Effector memory CD8-positive, alpha-beta T cell (primary cell): ENCODE results near the gene FEZ2.

Experiments
- ATAC-seq: fragments of 150-1000 bp; cut with Tn5 transposase; replicated peaks from 2 replicates; pipeline ENCODE4 v1.10.0; 2021; ENCODE audit warnings: mild to moderate bottlenecking, moderate library complexity
- DNase-seq, 3 experiments: peaks; one replicate each; pipeline ENCODE4 v3.0.0; 2021
- H3K27ac Mint-ChIP-seq, 2 donors: one replicate each; pipeline ENCODE4 v1.8.0; 2022; ENCODE audit warnings: mild to moderate bottlenecking in 2 of 2, mixed read lengths in 2 of 2, moderate library complexity in 2 of 2
- H3K27me3 Mint-ChIP-seq, 2 donors: one replicate each; pipeline ENCODE4 v1.8.0; 2022; ENCODE audit warnings: mixed read lengths in 2 of 2
- H3K36me3 Mint-ChIP-seq: one replicate; pipeline ENCODE4 v1.8.0; 2022; ENCODE audit warnings: mild to moderate bottlenecking, moderate library complexity, mixed read lengths; ENCODE audit not compliant: insufficient read depth
- H3K4me1 Mint-ChIP-seq, 2 donors: one replicate each; pipeline ENCODE4 v1.8.0; 2022; ENCODE audit warnings: low read depth in 2 of 2, mixed read lengths in 2 of 2
- H3K4me3 Mint-ChIP-seq, 2 donors: one replicate each; pipeline ENCODE4 v1.8.0; 2022; ENCODE audit warnings: mild to moderate bottlenecking in 2 of 2, mixed read lengths in 2 of 2, moderate library complexity in 2 of 2
- H3K9me3 Mint-ChIP-seq, 2 donors: one replicate each; pipeline ENCODE4 v1.8.0; 2022; ENCODE audit warnings: mixed read lengths in 2 of 2
- total RNA-seq, 9 experiments: gene quantifications; one replicate each; lab custom pipeline; 2026; lab: John Stamatoyannopoulos, UW

The FEZ2 gene, protein sequence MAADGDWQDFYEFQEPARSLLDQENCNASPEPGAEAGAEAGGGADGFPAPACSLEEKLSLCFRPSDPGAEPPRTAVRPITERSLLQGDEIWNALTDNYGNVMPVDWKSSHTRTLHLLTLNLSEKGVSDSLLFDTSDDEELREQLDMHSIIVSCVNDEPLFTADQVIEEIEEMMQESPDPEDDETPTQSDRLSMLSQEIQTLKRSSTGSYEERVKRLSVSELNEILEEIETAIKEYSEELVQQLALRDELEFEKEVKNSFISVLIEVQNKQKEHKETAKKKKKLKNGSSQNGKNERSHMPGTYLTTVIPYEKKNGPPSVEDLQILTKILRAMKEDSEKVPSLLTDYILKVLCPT
- total RNA-seq = 13.4 to 36.4 (median 14.8) reads per million in 9 experiments

DNA sequence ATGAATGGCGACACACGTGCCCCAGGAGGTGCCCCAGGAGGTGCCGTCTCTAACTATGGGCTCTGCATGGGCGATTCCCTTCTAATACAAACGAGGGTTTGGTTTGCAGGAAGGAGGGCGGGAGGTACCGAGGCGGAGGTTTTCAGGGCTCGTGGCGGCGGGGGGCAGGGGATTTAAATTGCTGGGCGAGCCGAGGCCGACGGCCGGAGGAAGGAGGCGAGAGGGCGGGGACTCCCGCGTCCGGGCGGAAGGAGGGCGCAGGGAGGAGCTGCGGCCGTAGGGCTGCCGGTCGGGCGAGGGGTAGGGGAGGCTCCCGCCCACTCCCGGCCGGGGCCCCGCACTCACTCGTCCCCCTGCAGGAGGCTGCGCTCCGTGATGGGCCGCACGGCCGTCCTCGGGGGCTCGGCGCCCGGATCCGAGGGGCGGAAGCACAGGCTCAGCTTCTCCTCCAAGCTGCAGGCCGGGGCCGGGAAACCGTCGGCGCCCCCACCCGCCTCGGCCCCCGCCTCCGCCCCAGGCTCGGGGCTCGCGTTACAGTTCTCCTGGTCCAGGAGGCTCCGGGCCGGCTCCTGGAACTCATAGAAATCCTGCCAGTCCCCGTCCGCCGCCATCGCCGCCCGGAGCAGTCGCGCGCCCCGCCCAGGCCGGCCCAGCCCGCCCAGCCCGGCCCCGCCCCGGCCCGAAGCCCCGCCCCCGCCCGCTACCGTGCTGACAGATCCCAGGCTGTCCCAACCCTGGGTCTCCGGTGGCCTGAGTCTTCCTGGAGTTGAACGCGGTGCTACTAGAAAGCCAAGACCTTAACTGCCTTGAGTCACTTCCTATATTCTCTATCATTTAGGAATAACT lies at the start of gene FEZ2:
FEZ2 (minus strand) TSS at position 637 of the 846 bp plus-strand sequence; CDS start at position 611, 26 bp downstream.
- peak; percentile 41 to 51 (median 41) for DNase-seq
- peak; percentile 86 for ATAC-seq
- H3K27me3 Mint-ChIP-seq = no peaks in the 10 kb centered on the region
- H3K4me1 Mint-ChIP-seq = peaks cover 34% of the 10 kb centered on the region in 2 donors
- H3K27ac Mint-ChIP-seq = peak within 1 kb of the TSS; percentile 72 to 73
- no peaks in the 10 kb centered on the region for H3K9me3 Mint-ChIP-seq
- H3K4me3 Mint-ChIP-seq = peak within 1 kb of the TSS; percentile 90 to 96
- H3K36me3 Mint-ChIP-seq = no peaks in the 10 kb centered on the region

DNA sequence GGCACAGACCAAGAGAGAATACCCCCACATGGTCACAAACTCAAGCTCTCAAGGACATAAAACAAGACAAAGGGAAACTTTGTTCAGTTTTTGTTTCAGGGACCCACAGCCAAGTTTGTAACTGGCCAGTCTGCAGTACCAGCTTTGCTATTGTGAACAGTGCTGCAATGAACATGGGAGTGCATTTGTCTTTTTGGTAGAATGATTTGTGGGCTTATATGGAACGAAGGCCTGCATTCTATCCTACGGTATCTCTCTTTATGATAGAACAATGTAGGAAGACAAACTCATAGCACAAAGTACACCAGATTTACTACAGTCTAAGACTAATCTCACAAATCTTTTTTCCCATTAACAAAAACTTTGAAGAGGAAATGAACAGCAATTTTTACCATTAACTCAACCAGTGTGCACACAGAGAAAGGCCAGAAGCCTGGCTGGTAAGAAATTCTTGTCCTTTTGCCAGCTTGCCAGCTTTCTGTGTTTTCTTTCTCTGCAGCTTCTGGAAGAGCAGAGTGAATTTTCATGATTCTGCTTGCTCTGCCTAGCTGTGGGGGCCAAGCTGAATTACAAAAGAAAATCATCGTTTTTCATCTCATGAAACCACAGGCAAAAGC lies 37.1 kb upstream of the FEZ2 start:
- H3K36me3 Mint-ChIP-seq = no peaks in the 10 kb centered on the region
- no peaks in the 10 kb centered on the region for H3K4me1 Mint-ChIP-seq
- no peaks in the 10 kb centered on the region for H3K9me3 Mint-ChIP-seq
- no peak for DNase-seq
- no peak overlapping the region for H3K27ac Mint-ChIP-seq
- H3K4me3 Mint-ChIP-seq = no peak overlapping the region
- H3K27me3 Mint-ChIP-seq = peaks cover 38 to 40% of the 10 kb centered on the region in 2 donors
- no peak for ATAC-seq

DNA sequence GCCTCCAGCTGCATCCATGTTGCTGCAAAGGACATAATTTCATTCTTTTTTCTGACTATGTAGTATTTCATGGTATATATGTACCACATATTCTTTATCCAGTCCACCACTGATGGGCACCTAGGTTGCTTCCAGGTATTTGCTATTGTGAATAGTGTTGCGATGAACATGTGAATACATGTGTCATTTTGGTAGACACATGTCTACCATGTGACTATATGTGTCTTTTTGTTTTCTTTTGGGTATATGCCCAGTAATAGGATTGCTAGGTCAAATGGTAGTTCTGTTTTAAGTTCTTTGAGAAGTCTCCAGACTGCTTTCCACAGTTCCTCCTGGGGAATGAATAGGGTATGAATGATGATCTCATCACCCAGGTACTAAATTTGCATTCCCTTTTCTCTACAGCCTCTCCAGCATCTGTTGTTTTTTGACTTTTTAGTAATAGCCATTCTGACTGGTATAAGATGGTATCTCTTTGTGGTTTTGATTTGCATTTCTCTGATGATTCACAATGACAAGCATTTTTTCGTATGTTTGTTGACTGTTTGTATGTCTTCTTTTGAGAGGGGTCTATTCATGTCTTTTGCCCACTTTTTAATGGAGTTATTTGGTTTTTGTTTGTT lies 35.6 kb upstream of the FEZ2 start:
- Mint-ChIP-seq H3K36me3 (no peaks in the 10 kb centered on the region), H3K27ac (no peak overlapping the region), H3K27me3 (peaks cover 27 to 40% of the 10 kb centered on the region in 2 donors), H3K4me1 (no peaks in the 10 kb centered on the region), H3K9me3 (no peaks in the 10 kb centered on the region), H3K4me3 (no peak overlapping the region)
- DNase-seq (no peak), ATAC-seq (no peak)

DNA sequence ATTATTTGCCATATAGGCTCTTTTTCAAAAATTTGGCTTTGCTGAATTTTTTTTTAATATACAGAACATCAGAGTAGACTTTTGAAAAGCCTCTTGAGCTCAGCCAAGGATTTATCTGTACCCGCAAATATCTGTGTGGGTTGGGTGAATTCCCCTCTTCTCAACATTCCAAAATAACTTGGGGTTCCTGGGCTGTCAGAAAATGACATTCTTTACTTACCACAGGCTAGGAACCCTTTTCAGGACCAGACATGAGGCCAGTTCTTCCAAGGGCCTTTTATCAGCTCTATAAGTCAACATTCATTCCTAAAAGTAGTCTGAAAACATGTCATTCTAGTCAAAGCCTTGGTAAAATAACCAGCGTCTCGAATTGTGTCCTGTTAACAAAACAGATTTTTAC lies 28.8 kb upstream of the FEZ2 start:
- H3K36me3 Mint-ChIP-seq = no peaks in the 10 kb centered on the region
- no peak overlapping the region for H3K27ac Mint-ChIP-seq
- no peaks in the 10 kb centered on the region for H3K4me1 Mint-ChIP-seq
- H3K9me3 Mint-ChIP-seq = no peaks in the 10 kb centered on the region
- H3K27me3 Mint-ChIP-seq = peaks cover 10 to 18% of the 10 kb centered on the region in 2 donors
- ATAC-seq = no peak
- H3K4me3 Mint-ChIP-seq = no peak overlapping the region
- no peak for DNase-seq

DNA sequence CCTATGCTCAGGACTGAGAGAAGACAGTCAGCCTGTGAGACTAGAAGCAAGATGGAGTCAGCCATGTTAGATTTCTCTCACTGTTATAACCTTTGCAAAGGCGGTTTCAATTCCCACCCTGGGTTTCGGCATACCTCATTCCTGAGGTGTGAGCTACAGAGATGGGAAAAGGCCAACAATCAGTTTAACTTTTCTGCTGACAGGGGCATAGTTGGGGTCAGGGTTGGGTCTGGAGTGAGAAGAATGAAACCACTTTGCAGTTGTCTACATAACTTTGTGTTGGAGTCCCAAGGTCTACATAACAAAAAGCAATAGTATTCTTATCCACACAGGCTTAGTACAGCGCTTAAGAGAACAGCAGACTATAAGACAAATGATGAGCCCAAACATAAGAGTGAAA lies 28.1 kb upstream of the FEZ2 start:
- Mint-ChIP-seq H3K27me3 (peaks cover 11 to 19% of the 10 kb centered on the region in 2 donors), H3K4me1 (no peaks in the 10 kb centered on the region), H3K27ac (no peak overlapping the region)

DNA sequence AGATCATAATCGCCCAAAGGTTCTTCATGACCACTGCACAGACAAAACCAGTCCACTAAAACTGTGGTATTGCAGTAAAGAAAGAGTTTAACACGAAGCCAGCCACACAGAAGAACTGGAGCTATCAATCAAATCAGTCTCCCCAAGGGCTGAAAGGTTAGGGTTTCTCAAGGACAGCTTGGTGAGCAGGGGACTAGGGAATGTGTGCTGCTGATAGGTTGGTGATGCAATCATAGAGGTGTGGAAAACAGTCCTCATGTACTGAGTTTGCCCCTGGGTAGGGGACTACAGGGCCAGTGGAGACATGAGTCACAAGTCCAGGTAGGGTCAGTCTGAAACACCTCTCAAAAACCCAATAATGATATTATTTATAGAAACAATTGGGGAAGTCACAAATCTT lies 27.3 kb upstream of the FEZ2 start:
- Mint-ChIP-seq H3K27me3 (peaks cover 15 to 27% of the 10 kb centered on the region in 2 donors), H3K4me1 (no peaks in the 10 kb centered on the region), H3K36me3 (no peaks in the 10 kb centered on the region), H3K27ac (no peak overlapping the region), H3K4me3 (no peak overlapping the region), H3K9me3 (no peaks in the 10 kb centered on the region)
- DNase-seq = no peak
- no peak for ATAC-seq

More for the DNA sequence above, 28.1 kb upstream of the FEZ2 start:
- no peaks in the 10 kb centered on the region for H3K36me3 Mint-ChIP-seq
- H3K9me3 Mint-ChIP-seq = no peaks in the 10 kb centered on the region
- no peak overlapping the region for H3K4me3 Mint-ChIP-seq
- no peak for DNase-seq
- no peak for ATAC-seq

DNA sequence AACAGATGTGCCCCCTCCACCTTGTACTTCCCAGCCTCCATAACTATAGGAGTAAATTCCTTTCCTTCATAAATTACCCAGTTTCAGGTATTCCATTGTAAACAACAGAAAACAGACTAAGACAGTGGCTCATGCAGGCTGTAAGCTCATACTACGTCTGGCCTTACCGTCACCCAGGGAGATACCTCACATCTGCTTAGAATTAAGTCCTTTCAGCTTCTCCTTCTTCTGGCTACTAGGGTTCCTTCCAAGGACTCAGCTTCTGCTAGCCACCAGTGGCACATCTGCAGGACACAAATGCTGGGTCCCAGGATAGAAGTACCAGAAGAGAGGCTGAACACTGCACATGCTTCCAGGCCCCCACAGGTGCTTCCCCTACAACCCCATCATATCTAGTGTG lies 22.4 kb upstream of the FEZ2 start:
- Mint-ChIP-seq H3K27me3 (peaks cover 18 to 33% of the 10 kb centered on the region in 2 donors), H3K4me1 (no peaks in the 10 kb centered on the region), H3K9me3 (no peaks in the 10 kb centered on the region), H3K4me3 (no peak overlapping the region), H3K27ac (no peak overlapping the region), H3K36me3 (no peaks in the 10 kb centered on the region)
- ATAC-seq (no peak), DNase-seq (no peak)

DNA sequence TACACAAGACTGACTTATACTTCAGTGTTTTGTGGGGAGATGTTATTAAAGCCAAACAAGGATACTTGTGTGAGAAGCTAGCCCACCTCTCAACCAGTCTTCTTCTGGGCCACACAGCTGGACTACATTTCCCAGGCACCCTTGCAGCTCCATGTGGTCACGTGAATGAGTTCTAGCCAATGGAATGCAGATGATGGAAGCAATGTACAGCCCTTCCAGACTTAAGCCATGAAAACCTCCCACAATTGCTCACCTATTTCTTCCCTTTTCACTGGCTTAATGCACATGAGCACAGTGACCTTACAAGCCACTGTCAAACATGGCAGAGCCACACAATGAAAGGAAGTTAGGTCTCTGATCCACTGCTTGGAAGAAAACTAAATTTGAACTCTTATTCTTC lies 20.4 kb upstream of the FEZ2 start:
- ATAC-seq (peak; percentile 33), DNase-seq (peak in 2 of 3 experiments; percentile 4 to 5)
- Mint-ChIP-seq H3K4me1 (no peaks in the 10 kb centered on the region), H3K4me3 (no peak overlapping the region), H3K27me3 (peaks cover 18 to 31% of the 10 kb centered on the region in 2 donors), H3K36me3 (no peaks in the 10 kb centered on the region), H3K27ac (no peak overlapping the region), H3K9me3 (no peaks in the 10 kb centered on the region)

DNA sequence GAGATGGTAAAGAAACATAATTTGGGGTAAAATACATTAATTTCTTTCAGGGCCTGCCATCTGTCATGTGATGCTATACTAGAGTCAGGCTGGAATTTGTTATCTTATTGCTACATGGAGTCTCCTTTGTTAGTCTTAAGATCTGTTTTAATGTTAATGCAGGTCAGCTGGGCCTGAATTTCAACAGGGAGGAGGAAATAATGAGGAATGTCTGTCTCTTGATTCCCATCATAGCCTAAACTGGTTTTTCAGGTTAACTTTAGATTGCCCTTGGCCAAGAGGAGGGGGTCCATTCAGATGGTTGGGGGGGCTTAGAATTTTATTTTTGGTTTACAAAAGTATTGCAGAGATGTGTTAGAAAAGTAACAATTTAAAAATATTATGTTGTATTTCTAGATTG lies 19.0 kb upstream of the FEZ2 start:
- Mint-ChIP-seq H3K36me3 (no peaks in the 10 kb centered on the region), H3K27me3 (peaks cover 14 to 20% of the 10 kb centered on the region in 2 donors)
- ATAC-seq = no peak

DNA sequence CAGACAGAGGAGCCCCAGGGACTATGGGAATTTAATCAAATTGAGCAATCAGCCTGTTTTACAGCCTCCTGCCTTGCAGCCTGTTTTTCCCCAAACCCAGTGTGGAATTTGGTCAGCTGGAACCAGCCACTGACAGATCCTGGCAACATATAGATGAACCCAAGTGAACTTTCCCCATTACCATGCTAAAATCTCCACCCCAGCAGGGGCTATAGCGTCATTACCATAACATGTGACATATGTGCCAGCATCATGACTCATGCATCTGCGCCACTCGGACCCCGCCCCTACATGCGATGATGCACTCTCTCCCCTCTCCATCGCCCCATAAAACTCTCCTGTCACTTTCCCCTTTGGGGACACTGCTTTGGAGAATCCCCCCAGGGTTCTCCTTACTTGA lies 17.3 kb upstream of the FEZ2 start:
- Mint-ChIP-seq H3K9me3 (no peaks in the 10 kb centered on the region), H3K27me3 (peaks cover 14 to 26% of the 10 kb centered on the region in 2 donors), H3K36me3 (no peaks in the 10 kb centered on the region), H3K27ac (no peak overlapping the region), H3K4me1 (peaks cover 2 to 6% of the 10 kb centered on the region in 2 donors), H3K4me3 (no peak overlapping the region)
- ATAC-seq (no peak), DNase-seq (no peak)

More for the DNA sequence above, 19.0 kb upstream of the FEZ2 start:
- Mint-ChIP-seq H3K4me1 (no peaks in the 10 kb centered on the region), H3K4me3 (no peak overlapping the region), H3K27ac (no peak overlapping the region), H3K9me3 (no peaks in the 10 kb centered on the region)
- DNase-seq = no peak

DNA sequence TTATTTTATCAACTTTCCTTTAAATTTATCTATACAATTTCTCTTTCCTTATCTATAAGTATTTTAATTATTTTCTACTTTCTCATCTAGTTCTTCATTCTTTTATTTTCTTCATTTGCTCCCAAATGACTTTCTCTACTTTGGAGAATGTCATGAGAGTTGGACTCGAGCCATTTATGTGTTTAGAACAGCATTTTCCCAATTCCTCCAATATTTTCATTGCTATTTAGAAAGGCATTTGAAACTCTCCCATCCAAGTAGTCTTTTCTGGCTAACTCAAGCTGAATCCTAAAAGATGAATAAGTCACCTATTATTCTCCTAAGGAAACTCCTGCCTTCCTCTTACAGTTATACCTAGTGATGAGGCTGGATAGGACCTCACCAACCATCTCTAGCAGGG lies 15.8 kb upstream of the FEZ2 start:
- Mint-ChIP-seq H3K9me3 (no peaks in the 10 kb centered on the region), H3K4me1 (peaks cover 2 to 6% of the 10 kb centered on the region in 2 donors), H3K27me3 (peaks cover 11 to 24% of the 10 kb centered on the region in 2 donors), H3K27ac (no peak overlapping the region), H3K36me3 (no peaks in the 10 kb centered on the region), H3K4me3 (no peak overlapping the region)
- ATAC-seq = no peak
- no peak for DNase-seq

DNA sequence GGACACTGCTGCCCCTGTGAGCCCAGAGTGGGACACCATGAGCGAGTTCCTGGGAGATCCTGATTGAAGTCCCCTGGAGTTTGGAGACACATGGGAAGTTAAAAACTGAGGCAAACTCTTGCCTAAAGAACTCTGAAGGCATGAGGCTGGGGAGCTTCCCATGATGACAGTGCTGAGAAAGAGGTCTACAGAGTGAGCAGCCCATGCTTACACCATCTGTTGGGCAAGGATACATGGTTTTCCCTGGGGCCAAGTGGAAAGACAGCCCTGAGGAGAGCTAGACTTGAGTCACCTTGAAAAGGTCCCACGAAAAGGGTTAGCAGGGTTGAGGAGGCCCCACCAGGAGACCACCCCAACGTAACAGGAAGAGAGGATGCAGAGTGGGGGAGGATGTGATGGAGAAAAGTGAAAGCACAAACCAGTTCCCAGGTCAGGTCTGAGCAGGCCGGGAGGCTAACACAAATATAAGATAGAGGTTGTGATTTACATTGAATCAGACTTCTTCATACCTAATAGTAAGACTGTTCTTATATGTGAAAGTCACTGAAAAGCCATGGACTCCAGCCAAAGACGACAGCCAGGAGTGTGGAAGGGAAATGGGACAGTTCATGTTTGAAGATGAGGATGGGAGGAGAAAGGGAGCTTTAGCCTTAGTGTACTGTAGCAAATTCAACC lies 13.5 kb upstream of the FEZ2 start:
- H3K27me3 Mint-ChIP-seq = peaks cover 11 to 24% of the 10 kb centered on the region in 2 donors
- H3K9me3 Mint-ChIP-seq = no peaks in the 10 kb centered on the region
- DNase-seq = no peak
- H3K4me1 Mint-ChIP-seq = peaks cover 2 to 6% of the 10 kb centered on the region in 2 donors
- no peak overlapping the region for H3K4me3 Mint-ChIP-seq
- H3K27ac Mint-ChIP-seq = no peak overlapping the region
- H3K36me3 Mint-ChIP-seq = no peaks in the 10 kb centered on the region
- no peak for ATAC-seq
